GM10266 (cell line): ENCODE measurements around the gene MAML2.

ENCODE experiments used
- DNase-seq: peaks from one replicate; pipeline ENCODE4 v3.0.0; 2012; ENCODE audit errors: extremely low spot score
- CTCF ChIP-seq: IDR thresholded peaks from 2 replicates; pipeline ENCODE4 v1.5.1; 2012; ENCODE audit warnings: mild to moderate bottlenecking, low read depth; ENCODE audit not compliant: control insufficient read depth, insufficient read depth; ENCODE audit errors: missing control alignments

MAML2 gene

GRCh38 chr11:96317985-96318384, 25.0 kb downstream of the MAML2 start:
- DNase-seq: no peak
- TF ChIP-seq CTCF: no peak

GRCh38 chr11:96317571-96317970, 25.4 kb downstream of the MAML2 start:
- TF ChIP-seq CTCF: no peak

GRCh38 chr11:96316869-96317268, 26.1 kb downstream of the MAML2 start:
- no peak for DNase-seq
- no peak for TF ChIP-seq CTCF

More at GRCh38 chr11:96317571-96317970, 25.4 kb downstream of the MAML2 start:
- no peak for DNase-seq

GRCh38 chr11:96315476-96315875, 27.5 kb downstream of the MAML2 start:
- DNase-seq: no peak
- TF ChIP-seq CTCF: no peak

GRCh38 chr11:96314326-96315020, 28.5 kb downstream of the MAML2 start:
- DNase-seq: no peak

GRCh38 chr11:96313163-96313562, 29.8 kb downstream of the MAML2 start:
- no peak for TF ChIP-seq CTCF

More at GRCh38 chr11:96314326-96315020, 28.5 kb downstream of the MAML2 start:
- TF ChIP-seq CTCF: no peak

GRCh38 chr11:96311120-96311568, 31.9 kb downstream of the MAML2 start:
- TF ChIP-seq CTCF: no peak
- DNase-seq: no peak

More at GRCh38 chr11:96313163-96313562, 29.8 kb downstream of the MAML2 start:
- no peak for DNase-seq
